Heart left ventricle (tissue), 13 donors: ENCODE results near the gene MARK4.

ENCODE experiments used
- CTCF ChIP-seq, 12 donors: fragments of 200-600 bp; sonication (generic) in 4 of 12; IDR thresholded peaks; one replicate each; pipeline versions ENCODE4 v1.5.0 to v1.8.0; 2018 to 2022; ENCODE audit warnings: antibody characterized with exemption in 12 of 12, mild to moderate bottlenecking in 5 of 12
- POLR2A ChIP-seq, 2 donors: fragments of 450-650 bp; IDR thresholded peaks; one replicate each; pipeline ENCODE4 v1.6.1; 2017; ENCODE audit warnings: antibody characterized with exemption in 2 of 2, mild to moderate bottlenecking in 2 of 2, moderate library complexity in 2 of 2
- donor health status: ischemic (EF 13 %, LVEDD 7.1; RV severe dilation, severe dysfunction).
- donor health status: DM: no; HTN: yes; CAD: no.
- donor health status: DM: no; HTN: no; CAD: no.
- donor health status: ischemic (EF 25% LVEDD 6.9; RV normal size, moderate dysfunction).
- donor health status: ischemic (EF 25% LVEDD 5.7; RV mildly dilated, moderate dysfunction).
- donor health status: ischemic (EF 35%, LVEDD 5.7; RV mildly dilated, moderate dysfunction).
- donor health status: nonischemic (EF 11% LVEDD 7.7; RV severe dilation, severe dysfunction).
- donor health status: DM: yes; HTN: yes; CAD: no.
- donor health status: PGD.
- donor health status: ischemic (EF 29% LVEDD 5.4; RV normal size, mild dysfunction).
- donor health status: nonischemic (EF 23%, LVEDD 6.1; RV moderate dilation, normal function).

GRCh38 chr19:45222724-45223123, 28.3 kb upstream of the MARK4 start:
- TF ChIP-seq CTCF (IDR thresholded peaks at IDR 0.05) (no peak), POLR2A (IDR thresholded peaks at IDR 0.05) (no peak)
